HUES64 (cell line): ENCODE data around the gene SRSF10.
"Not testable (repeated sequence)": the region's sequence is repeated elsewhere in the genome, so short reads cannot be mapped to it uniquely, and the experiment has no call there.

Experiments used
- H3K27ac ChIP-seq: 2 replicates; pipeline ENCODE4 v1.7.0; 2013; ENCODE audit warnings: low read depth, low read length, inconsistent platforms
- H3K27me3 ChIP-seq: 2 replicates; pipeline ENCODE4 v1.6.1; 2013; ENCODE audit warnings: mild to moderate bottlenecking, low read length; ENCODE audit not compliant: insufficient read depth
- H3K36me3 ChIP-seq: 2 replicates; pipeline ENCODE4 v1.6.1; 2013; ENCODE audit warnings: mild to moderate bottlenecking, low read length; ENCODE audit not compliant: insufficient read depth
- H3K4me1 ChIP-seq: 2 replicates; pipeline ENCODE4 v1.6.1; 2013; ENCODE audit warnings: mild to moderate bottlenecking, low read length, moderate library complexity; ENCODE audit not compliant: insufficient read depth
- H3K4me3 ChIP-seq: 2 replicates; pipeline ENCODE4 v1.5.1; 2013; ENCODE audit warnings: mild to moderate bottlenecking, low read length, moderate library complexity
- H3K9ac ChIP-seq: 2 replicates; pipeline ENCODE4 v1.6.1; 2013; ENCODE audit warnings: mild to moderate bottlenecking, low read depth, low read length
- H3K9me3 ChIP-seq: 2 replicates; pipeline ENCODE4 v1.6.1; 2013; ENCODE audit warnings: low read depth, low read length; ENCODE audit not compliant: insufficient read depth
- WGBS: fragments of 150-250, 120-280 bp; methylation state at CpG from one replicate; pipeline ENCODE4 v1.1.7; 2013; ENCODE audit warnings: missing lambda C conversion rate; 5-methylcytosine and 5-hydroxymethylcytosine counted together

The SRSF10 gene

DNA sequence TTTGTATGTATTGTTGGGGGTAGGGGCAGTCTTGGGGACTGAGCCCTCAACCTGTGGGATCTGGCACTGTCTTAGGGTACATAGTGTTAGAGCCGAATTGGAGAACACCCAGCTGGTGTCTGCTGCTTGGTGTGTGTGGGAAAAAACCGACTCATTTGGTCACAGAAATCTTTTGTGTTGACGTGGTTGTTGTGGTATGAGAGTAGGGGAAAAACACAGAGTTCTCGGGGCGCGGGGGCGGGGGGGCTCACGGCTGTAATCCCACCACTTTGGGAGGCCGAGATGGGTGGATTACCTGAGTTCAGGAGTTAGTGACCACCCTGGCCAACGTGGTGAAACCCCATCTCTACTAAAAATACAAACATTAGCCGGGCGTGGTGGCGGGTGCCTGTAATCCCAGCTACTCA lies 15.3 kb upstream of the SRSF10 start:
- Histone ChIP-seq H3K9me3 (no peaks in the 10 kb centered on the region), H3K9ac (no peak overlapping the region), H3K4me1 (no peaks in the 10 kb centered on the region), H3K36me3 (no peaks in the 10 kb centered on the region), H3K27me3 (no peaks in the 10 kb centered on the region), H3K4me3 (no peak overlapping the region), H3K27ac (no peak overlapping the region)
- 92% methylated on average over 12 of the region's 13 CpGs for WGBS

DNA sequence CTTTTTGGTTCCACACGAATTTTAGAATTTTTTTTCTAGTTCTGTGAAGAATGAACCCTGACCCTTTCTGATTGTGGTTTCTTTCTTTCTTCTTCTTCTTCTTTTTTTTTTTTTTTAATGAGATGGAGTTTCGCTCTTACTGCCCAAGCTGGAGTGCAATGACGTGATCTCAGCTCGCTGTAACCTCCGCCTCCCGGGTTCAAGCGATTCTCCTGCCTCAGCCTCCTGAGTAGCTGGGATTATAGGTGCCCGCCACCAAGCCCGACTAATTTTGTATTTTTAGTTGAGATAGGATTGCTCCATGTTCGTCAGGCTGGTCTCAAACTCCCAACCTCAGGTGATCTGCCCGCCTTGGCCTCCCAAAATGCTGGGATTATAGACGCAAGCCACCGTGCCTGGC lies 11.9 kb upstream of the SRSF10 start:
- WGBS, result 97% methylated on average over 13 of the region's 13 CpGs
- not testable (repeated sequence) for H3K36me3 ChIP-seq, H3K9ac ChIP-seq, H3K27me3 ChIP-seq, H3K27ac ChIP-seq, H3K4me1 ChIP-seq, H3K4me3 ChIP-seq, H3K9me3 ChIP-seq

DNA sequence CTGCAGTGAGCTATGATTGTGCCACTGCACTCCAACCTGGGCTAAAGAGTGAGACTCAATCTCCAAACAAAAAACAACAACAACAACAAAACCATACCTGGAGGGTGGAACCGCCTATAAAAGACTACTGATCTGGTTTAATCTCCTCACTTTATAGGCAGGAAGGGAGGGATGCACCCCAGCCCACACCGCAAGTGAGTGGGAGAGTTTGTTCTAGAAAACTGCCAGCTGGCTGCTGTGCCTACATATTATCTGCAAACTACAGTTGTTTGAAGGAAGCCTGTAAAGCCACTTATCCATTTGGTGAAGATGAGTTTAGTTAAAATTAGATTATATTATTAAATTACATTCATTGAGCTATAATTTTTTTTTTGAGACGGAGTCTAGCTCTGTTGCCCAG lies 9.1 kb upstream of the SRSF10 start:
- Histone ChIP-seq H3K9ac (no peak overlapping the region), H3K4me3 (no peak overlapping the region), H3K9me3 (no peaks in the 10 kb centered on the region), H3K27ac (no peak overlapping the region), H3K27me3 (no peaks in the 10 kb centered on the region), H3K4me1 (no peaks in the 10 kb centered on the region), H3K36me3 (no peaks in the 10 kb centered on the region)
- 88% methylated on average over 2 of the region's 3 CpGs for WGBS

DNA sequence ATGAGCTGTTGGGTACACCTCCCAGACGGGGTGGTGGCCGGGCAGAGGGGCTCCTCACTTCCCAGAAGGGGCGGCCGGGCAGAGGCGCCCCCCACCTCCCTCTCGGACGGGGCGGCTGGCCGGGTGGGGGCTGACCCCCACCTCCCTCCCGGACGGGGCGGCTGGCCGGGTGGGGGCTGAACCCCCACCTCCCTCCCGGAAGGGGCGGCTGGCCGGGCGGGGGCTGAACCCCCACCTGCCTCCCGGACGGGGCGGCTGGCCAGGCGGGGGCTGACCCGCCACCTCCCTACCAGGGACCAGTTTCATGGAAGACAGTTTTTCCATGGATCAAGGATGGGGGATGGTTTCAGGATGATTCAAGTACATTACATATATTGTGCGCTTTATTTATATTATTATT lies 6.9 kb upstream of the SRSF10 start:
- WGBS, result 97% methylated on average over 22 of the region's 23 CpGs
- not testable (repeated sequence) for H3K36me3 ChIP-seq, H3K4me3 ChIP-seq, H3K4me1 ChIP-seq, H3K9ac ChIP-seq, H3K27me3 ChIP-seq, H3K27ac ChIP-seq, H3K9me3 ChIP-seq

DNA sequence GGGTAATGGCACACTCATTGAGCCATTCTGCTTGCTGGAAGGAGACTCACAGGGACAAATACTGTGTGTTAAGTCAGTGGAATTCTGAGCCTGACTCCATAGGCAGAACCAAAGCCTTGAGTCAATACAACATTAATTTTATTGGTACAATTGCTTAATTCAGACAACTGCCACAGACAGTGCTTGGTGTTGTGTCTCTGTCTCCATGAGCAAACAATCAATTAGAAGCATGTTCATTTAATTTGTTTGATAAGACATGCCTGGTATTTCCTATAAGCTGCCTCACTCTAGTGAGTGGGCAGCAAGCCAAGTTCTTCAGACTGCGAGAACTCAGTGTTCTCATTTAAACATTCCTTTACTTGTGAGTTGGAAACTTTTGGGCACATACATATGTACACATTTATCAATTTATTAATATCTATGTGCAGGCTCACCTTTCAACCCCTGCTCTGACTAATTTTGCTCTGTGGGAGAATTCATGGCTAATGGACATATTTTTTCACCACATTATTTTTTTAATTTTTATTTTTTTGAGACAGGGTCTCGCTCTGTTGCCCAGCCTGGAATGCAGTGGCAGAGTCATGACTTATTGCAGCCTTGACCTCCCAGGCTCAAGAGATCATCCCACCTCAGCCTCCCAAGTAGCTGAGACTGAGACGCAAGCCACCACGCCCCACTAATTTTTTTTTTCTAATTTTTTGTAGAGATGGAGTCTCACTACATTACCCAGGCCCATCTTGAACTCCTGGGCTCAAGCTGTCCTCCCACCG lies 4.5 kb upstream of the SRSF10 start:
- H3K27me3 ChIP-seq, result no peaks in the 10 kb centered on the region
- H3K9me3 ChIP-seq, result no peaks in the 10 kb centered on the region
- peaks cover 6% of the 10 kb centered on the region for H3K4me1 ChIP-seq
- H3K27ac ChIP-seq, result no peak overlapping the region
- no peak overlapping the region for H3K9ac ChIP-seq
- H3K4me3 ChIP-seq, result no peak overlapping the region
- H3K36me3 ChIP-seq, result no peaks in the 10 kb centered on the region
- whole genome bisulfite sequencing, result 93% methylated on average over 1 of the region's 5 CpGs

DNA sequence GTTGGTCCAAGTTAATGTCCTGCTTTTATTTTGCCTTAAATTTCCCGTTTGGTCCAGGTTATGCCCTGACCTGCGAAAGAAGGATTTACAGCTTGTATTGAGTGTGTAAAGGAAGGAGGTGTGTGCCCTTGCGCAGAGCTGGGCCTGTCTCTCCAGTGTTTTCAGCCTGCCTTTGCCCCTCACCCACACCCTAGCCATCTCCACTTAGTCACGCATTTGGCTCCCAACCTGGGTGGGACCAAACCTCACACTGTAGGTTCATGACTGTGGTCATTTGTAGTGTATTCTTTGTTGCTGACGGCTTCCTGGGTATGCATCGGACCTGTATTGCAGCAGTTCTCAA lies 572 bp upstream of the SRSF10 start:
- H3K36me3 ChIP-seq, result peaks cover 31% of the 10 kb centered on the region
- H3K9ac ChIP-seq, result peak overlapping the region; percentile 99
- H3K9me3 ChIP-seq, result no peaks in the 10 kb centered on the region
- peaks cover 27% of the 10 kb centered on the region for H3K4me1 ChIP-seq
- WGBS, result 61% methylated on average over 6 of the region's 6 CpGs
- peak overlapping the region; percentile 39 for H3K4me3 ChIP-seq
- no peaks in the 10 kb centered on the region for H3K27me3 ChIP-seq
- H3K27ac ChIP-seq, result peak overlapping the region; percentile 96

DNA sequence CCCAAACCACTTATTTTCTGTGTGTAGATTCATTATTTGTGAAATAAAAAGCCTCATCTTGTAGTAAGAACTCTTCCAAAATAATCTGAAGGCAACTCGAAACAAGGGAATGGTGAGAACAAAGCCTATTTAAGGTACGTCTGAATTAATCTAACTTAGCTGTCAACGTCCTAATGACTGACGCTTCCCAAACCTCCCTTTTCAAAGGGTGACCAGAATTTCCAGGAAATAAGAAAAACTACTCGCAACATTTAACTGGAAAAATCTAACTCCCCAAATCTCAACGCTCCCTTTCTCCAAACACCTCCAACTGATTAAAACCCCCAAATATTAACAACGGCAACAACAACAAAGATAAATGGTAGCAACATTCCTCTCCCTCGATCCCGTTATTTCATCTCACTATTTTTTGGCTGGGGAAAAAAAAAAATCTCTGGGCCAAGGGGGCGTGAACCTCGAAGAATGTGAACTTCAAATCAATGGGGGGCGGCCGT lies 693 bp downstream of the SRSF10 start:
- H3K9ac ChIP-seq, result peak overlapping the region; percentile 99
- peak overlapping the region; percentile 98 for H3K27ac ChIP-seq
- no peaks in the 10 kb centered on the region for H3K9me3 ChIP-seq
- peak overlapping the region; percentile 87 for H3K4me3 ChIP-seq
- H3K4me1 ChIP-seq, result peaks cover 27% of the 10 kb centered on the region
- WGBS, result 0% methylated on average over 13 of the region's 13 CpGs
- H3K36me3 ChIP-seq, result peaks cover 44% of the 10 kb centered on the region
- no peaks in the 10 kb centered on the region for H3K27me3 ChIP-seq

DNA sequence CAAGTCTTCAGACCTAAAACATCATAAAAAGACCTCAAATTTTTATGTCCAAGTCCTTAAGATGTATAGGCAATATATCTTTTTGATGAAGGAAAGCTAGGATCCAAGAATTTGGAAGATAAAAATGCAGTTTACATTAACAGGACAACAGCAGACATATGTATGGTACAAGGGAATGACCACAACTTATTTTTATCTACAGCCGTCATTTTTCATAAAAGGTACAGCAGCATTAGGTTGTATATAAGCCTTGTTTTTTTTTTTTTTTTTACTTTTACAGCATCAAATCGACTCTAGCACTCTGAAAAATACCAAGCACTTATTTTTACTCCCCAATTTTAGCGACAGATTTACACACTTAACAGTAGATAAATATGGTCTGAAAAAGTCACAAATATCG lies 1.3 kb downstream of the SRSF10 start:
- no peak overlapping the region for H3K27ac ChIP-seq
- H3K27me3 ChIP-seq, result no peaks in the 10 kb centered on the region
- H3K9ac ChIP-seq, result peak overlapping the region; percentile 99
- WGBS, result 8% methylated on average over 2 of the region's 4 CpGs
- H3K36me3 ChIP-seq, result peaks cover 50% of the 10 kb centered on the region
- no peaks in the 10 kb centered on the region for H3K9me3 ChIP-seq
- peaks cover 27% of the 10 kb centered on the region for H3K4me1 ChIP-seq
- H3K4me3 ChIP-seq, result peak overlapping the region; percentile 87

DNA sequence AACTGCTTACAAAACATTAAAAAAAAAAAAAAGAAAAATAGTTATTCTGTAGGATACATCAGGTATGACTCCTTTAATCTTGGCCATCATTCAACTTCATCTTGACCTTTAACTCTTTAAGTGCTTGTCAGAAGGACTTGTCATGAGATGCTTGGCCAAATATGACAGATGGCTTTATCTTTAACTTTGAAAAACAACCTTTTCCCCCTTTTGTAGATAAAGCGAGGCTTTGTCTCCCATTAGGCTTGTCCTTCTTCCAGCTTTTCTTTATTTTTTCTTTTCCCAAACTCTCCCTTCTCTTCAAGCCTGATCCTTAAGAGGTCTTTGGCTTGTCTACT lies 2.3 kb downstream of the SRSF10 start:
- Histone ChIP-seq H3K36me3 (peaks cover 60% of the 10 kb centered on the region), H3K9me3 (no peaks in the 10 kb centered on the region), H3K4me1 (peaks cover 27% of the 10 kb centered on the region), H3K4me3 (peak overlapping the region; percentile 87; the same call in 1 of the 2 replicates), H3K27me3 (no peaks in the 10 kb centered on the region), H3K9ac (peak overlapping the region; percentile 10; the same call in 1 of the 2 replicates), H3K27ac (no peak overlapping the region)
- 93% methylated on average over 1 of the region's 1 CpG for WGBS

DNA sequence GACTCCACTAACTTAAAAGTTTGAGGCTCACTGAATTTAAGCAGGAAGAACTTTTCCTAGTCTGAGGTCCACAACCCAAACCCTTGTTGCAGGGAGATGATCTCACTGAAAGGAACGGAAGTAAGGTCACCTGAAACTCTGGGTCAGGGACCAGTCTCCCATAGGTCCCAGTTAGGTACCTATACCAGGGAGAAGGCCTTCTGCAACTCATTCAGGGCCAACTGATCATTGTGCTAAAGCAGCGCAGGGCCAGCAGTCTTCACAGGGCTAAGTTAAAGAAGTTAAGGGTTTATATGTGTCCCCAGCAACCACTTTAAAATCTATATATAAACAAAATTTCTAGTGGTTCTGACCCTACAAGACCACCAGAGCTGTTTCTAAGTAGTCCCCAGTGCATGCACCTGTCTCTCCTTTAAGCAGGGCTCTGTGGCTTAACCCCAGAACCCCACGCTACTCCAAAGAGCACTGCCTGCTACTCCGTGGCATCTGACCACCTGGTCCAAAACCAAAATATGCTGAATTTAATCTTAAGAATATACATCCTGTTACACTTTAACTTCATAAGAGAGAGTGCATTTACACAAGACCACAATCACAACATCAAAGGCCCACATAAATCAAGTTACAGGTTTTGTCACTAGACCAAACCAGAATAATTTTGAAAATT lies 2.8 kb downstream of the SRSF10 start:
- Histone ChIP-seq H3K27me3 (no peaks in the 10 kb centered on the region), H3K9me3 (no peaks in the 10 kb centered on the region), H3K9ac (peak overlapping the region; percentile 24; the same call in 1 of the 2 replicates), H3K4me1 (peaks cover 27% of the 10 kb centered on the region), H3K36me3 (peaks cover 63% of the 10 kb centered on the region), H3K4me3 (peak overlapping the region; percentile 15; the same call in 1 of the 2 replicates), H3K27ac (no peak overlapping the region)
- WGBS, result 84% methylated on average over 4 of the region's 4 CpGs

DNA sequence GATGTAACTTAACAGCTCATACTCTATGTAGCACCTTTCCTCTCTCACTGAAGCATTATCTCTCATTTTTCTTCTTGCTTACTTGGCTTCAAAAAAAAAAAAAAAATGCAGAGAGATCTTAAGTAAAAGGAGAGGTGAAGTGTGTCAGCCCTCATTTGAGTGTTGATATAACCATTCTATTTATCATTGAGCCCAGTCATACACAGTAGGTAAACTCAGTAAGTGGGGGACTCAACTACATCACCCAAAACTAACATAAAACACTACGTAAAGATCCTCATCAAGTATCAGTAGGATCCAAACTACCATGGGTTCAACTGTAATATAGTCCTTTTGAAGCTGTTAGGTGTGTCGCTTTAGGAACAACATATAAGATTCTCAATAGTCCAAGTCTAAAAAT lies 12.3 kb downstream of the SRSF10 start:
- 88% methylated on average over 2 of the region's 2 CpGs for WGBS
- H3K27ac ChIP-seq, result no peak overlapping the region

More for the DNA sequence above, 12.3 kb downstream of the SRSF10 start:
- Histone ChIP-seq H3K4me3 (no peak overlapping the region), H3K9ac (no peak overlapping the region), H3K4me1 (no peaks in the 10 kb centered on the region), H3K27me3 (no peaks in the 10 kb centered on the region), H3K36me3 (peaks cover 96% of the 10 kb centered on the region), H3K9me3 (no peaks in the 10 kb centered on the region)
